Spinal cord (tissue), 10 donors: Measurements from ENCODE around the gene INHBE. TPM values are rescaled to one million over a fixed set of nuclear protein-coding genes. Genes with fewer than 3 reads are reported as not detected.
"Not testable (repeated sequence)": the region's sequence is repeated elsewhere in the genome, so short reads cannot be mapped to it uniquely, and the experiment has no call there.

Experiments used
- DNase-seq, 6 donors: peaks; one replicate each; pipeline versions ENCODE4 v3.0.0 to v3.0.0-alpha.2; 2013 to 2015; ENCODE audit warnings: low spot score in 6 of 6, low read depth in 4 of 6
- H3K27ac ChIP-seq: one replicate; pipeline ENCODE4 v1.5.1; 2013; ENCODE audit warnings: low read depth, low read length, control low read depth
- H3K27me3 ChIP-seq: one replicate; pipeline ENCODE4 v1.6.1; 2013; ENCODE audit warnings: low read length; ENCODE audit not compliant: control insufficient read depth, insufficient read depth
- H3K36me3 ChIP-seq: one replicate; pipeline ENCODE4 v1.6.1; 2013; ENCODE audit warnings: low read length; ENCODE audit not compliant: control insufficient read depth, insufficient read depth
- H3K4me1 ChIP-seq: one replicate; pipeline ENCODE4 v1.6.1; 2013; ENCODE audit warnings: low read length; ENCODE audit not compliant: control insufficient read depth, insufficient read depth
- H3K4me3 ChIP-seq: one replicate; pipeline ENCODE4 v1.5.1; 2013; ENCODE audit warnings: low read depth, low read length, control low read depth
- H3K9me3 ChIP-seq: one replicate; pipeline ENCODE4 v1.6.1; 2013; ENCODE audit warnings: low read length; ENCODE audit not compliant: control insufficient read depth, insufficient read depth
- WGBS: methylation state at CpG from one replicate; pipeline ENCODE4 v1.1.5; 2013; ENCODE audit warnings: missing lambda C conversion rate; ENCODE audit not compliant: insufficient coverage; 5-methylcytosine and 5-hydroxymethylcytosine counted together
- polyA plus RNA-seq, 2 donors: library from polyadenylated mRNA; unstranded; fragments of 120-200 nt; gene quantifications; one replicate each; pipeline ENCODE4 v1.2.1, GENCODE V29; 2013; ENCODE audit not compliant: insufficient read length in 2 of 2
- total RNA-seq, 2 donors: library from RNA; depleted of rRNA in 1 of 2; stranded (reverse); fragments of 120-200 nt in 1 of 2; fragments of >200 nt in 1 of 2; gene quantifications; one replicate each; pipeline versions ENCODE4 v1.2.3 to v1.2.4, GENCODE V29; 2013 to 2014
- donor health status: healthy.

The INHBE gene
- total and polyA plus RNA-seq, 4 donors: 0.23 to 0.51 TPM; not detected in 2

GRCh38 chr12:57491393-57492280 is 36.5 kb downstream of the INHBE start:
- Histone ChIP-seq H3K4me1 (peaks cover 16% of the 10 kb centered on the region), H3K27me3 (no peaks in the 10 kb centered on the region), H3K36me3 (peaks cover 40% of the 10 kb centered on the region), H3K27ac (no peak overlapping the region), H3K9me3 (no peaks in the 10 kb centered on the region), H3K4me3 (no peak overlapping the region)
- peak in 1 of 6 donors; percentile 10 for DNase-seq
- WGBS: 90% methylated on average over 8 of the region's 15 CpGs

- not testable (repeated sequence) for H3K27me3 ChIP-seq, DNase-seq, H3K4me1 ChIP-seq, H3K9me3 ChIP-seq, H3K27ac ChIP-seq, H3K4me3 ChIP-seq
- WGBS: 95% methylated on average over 25 of the region's 48 CpGs
- H3K36me3 ChIP-seq: peaks cover 56% of the 10 kb centered on the region
Observed at GRCh38 chr12:57495051-57495701, 40.1 kb downstream of the INHBE start.

GRCh38 chr12:57496822-57497221 is 41.7 kb downstream of the INHBE start:
- DNase-seq: no peak
- Histone ChIP-seq H3K4me3 (no peak overlapping the region), H3K4me1 (no peaks in the 10 kb centered on the region), H3K36me3 (peaks cover 62% of the 10 kb centered on the region), H3K9me3 (no peaks in the 10 kb centered on the region), H3K27ac (no peak overlapping the region), H3K27me3 (no peaks in the 10 kb centered on the region)

GRCh38 chr12:57497223-57498131 is 42.4 kb downstream of the INHBE start:
- WGBS: 97% methylated on average over 12 of the region's 12 CpGs
- Histone ChIP-seq H3K27ac (no peak overlapping the region), H3K9me3 (no peaks in the 10 kb centered on the region), H3K36me3 (peaks cover 65% of the 10 kb centered on the region), H3K27me3 (no peaks in the 10 kb centered on the region), H3K4me1 (no peaks in the 10 kb centered on the region), H3K4me3 (no peak overlapping the region)
- DNase-seq: no peak

- DNase-seq: no peak
- peaks cover 68% of the 10 kb centered on the region for H3K36me3 ChIP-seq
- WGBS: no CpG with 5 or more reads among the region's 9 CpGs
Observed at GRCh38 chr12:57498132-57498502, 43.0 kb downstream of the INHBE start.

GRCh38 chr12:57498571-57498970 is 43.5 kb downstream of the INHBE start:
- Histone ChIP-seq H3K27ac (no peak overlapping the region), H3K9me3 (no peaks in the 10 kb centered on the region), H3K4me3 (no peak overlapping the region), H3K27me3 (no peaks in the 10 kb centered on the region), H3K36me3 (peaks cover 72% of the 10 kb centered on the region), H3K4me1 (no peaks in the 10 kb centered on the region)
- no CpG with 5 or more reads among the region's 4 CpGs for WGBS
- DNase-seq: no peak

More at GRCh38 chr12:57498132-57498502, 43.0 kb downstream of the INHBE start:
- no peaks in the 10 kb centered on the region for H3K27me3 ChIP-seq
- no peak overlapping the region for H3K4me3 ChIP-seq
- H3K4me1 ChIP-seq: no peaks in the 10 kb centered on the region
- H3K9me3 ChIP-seq: no peaks in the 10 kb centered on the region
- no peak overlapping the region for H3K27ac ChIP-seq

GRCh38 chr12:57500213-57500612 is 45.1 kb downstream of the INHBE start:
- WGBS: 98% methylated on average over 11 of the region's 11 CpGs
- Histone ChIP-seq H3K9me3 (no peaks in the 10 kb centered on the region), H3K36me3 (peaks cover 83% of the 10 kb centered on the region), H3K27ac (no peak overlapping the region), H3K27me3 (no peaks in the 10 kb centered on the region), H3K4me1 (no peaks in the 10 kb centered on the region), H3K4me3 (no peak overlapping the region)
- DNase-seq: no peak

- not testable (repeated sequence) for H3K27me3 ChIP-seq, H3K27ac ChIP-seq, H3K9me3 ChIP-seq, DNase-seq, H3K4me3 ChIP-seq, H3K4me1 ChIP-seq
- WGBS: 100% methylated on average over 3 of the region's 22 CpGs
- H3K36me3 ChIP-seq: peaks cover 76% of the 10 kb centered on the region
Observed at GRCh38 chr12:57502311-57502969, 47.3 kb downstream of the INHBE start.

GRCh38 chr12:57506541-57506940 is 51.4 kb downstream of the INHBE start:
- H3K4me3 ChIP-seq, H3K9me3 ChIP-seq, H3K27me3 ChIP-seq, H3K4me1 ChIP-seq, H3K27ac ChIP-seq, DNase-seq: not testable (repeated sequence)
- peaks cover 81% of the 10 kb centered on the region for H3K36me3 ChIP-seq
- no CpG with 5 or more reads among the region's 4 CpGs for WGBS
